ENCODE data around the gene DTWD1. TPM values are rescaled to one million over a fixed set of nuclear protein-coding genes. Genes with fewer than 3 reads are reported as not detected.

DTWD1 gene
- total RNA-seq, 1 experiment from 2014 or later = 32.5 TPM

- ChIA-PET POLR2A (no interaction called here), CTCF (no interaction called here)
- Mint-ChIP-seq H3K27me3 (ENCODE audit: low read depth) (no peaks in the 10 kb centered on the region), H3K9me3 (peaks cover 16% of the 10 kb centered on the region), H3K27ac (no peak overlapping the region), H3K36me3 (peaks cover 46% of the 10 kb centered on the region), H3K4me3 (no peak overlapping the region), H3K4me1 (peaks cover 2% of the 10 kb centered on the region; the same call in 1 of the 2 replicates)
- TF ChIP-seq GTF2I (CRISPR knock-in tag; conservative IDR thresholded peaks at IDR 0.05) (no peak), ZNF416 (CRISPR knock-in tag; IDR thresholded peaks at IDR 0.05) (no peak), SP1 (CRISPR knock-in tag; conservative IDR thresholded peaks at IDR 0.05) (no peak), ZNF396 (CRISPR knock-in tag; IDR thresholded peaks at IDR 0.05; ENCODE audit: borderline replicate concordance) (no peak), SMAD4 (CRISPR knock-in tag; IDR thresholded peaks at IDR 0.05) (no peak), ZSCAN18 (CRISPR knock-in tag; IDR thresholded peaks at IDR 0.05) (no peak), CTCF (IDR thresholded peaks at IDR 0.05) (no peak), PRDM15 (CRISPR knock-in tag; IDR thresholded peaks at IDR 0.05) (no peak)
- DNase-seq (ENCODE audit: low spot score) (no peak), ATAC-seq (no peak)
Observed at GRCh38 chr15:49628379-49628778, 7.5 kb downstream of the DTWD1 start.

- ATAC-seq (no peak), DNase-seq (ENCODE audit: low spot score) (no peak)
- Mint-ChIP-seq H3K4me3 (no peak overlapping the region), H3K9me3 (no peaks in the 10 kb centered on the region), H3K27ac (peak overlapping the region; percentile 11; the same call in 1 of the 2 replicates), H3K4me1 (peaks cover 11% of the 10 kb centered on the region), H3K27me3 (ENCODE audit: low read depth) (no peaks in the 10 kb centered on the region), H3K36me3 (peaks cover 20% of the 10 kb centered on the region)
- ChIA-PET CTCF (interaction anchor here (0.7 kb wide), 1 partner anchor 195 kb away, joined by 3 read pairs; no protein-coding TSS in a partner anchor), POLR2A (interaction anchor here (0.6 kb wide), 1 partner anchor 14 kb away, joined by 3 read pairs; no protein-coding TSS in a partner anchor)
- TF ChIP-seq ARID4B (CRISPR knock-in tag; IDR thresholded peaks at IDR 0.05; ENCODE audit: borderline replicate concordance) = no peak
- no peak for TF ChIP-seq ZNF138 (CRISPR knock-in tag; conservative IDR thresholded peaks at IDR 0.05)
- no peak for TF ChIP-seq E2F5 (CRISPR knock-in tag; IDR thresholded peaks at IDR 0.05)
- no peak for TF ChIP-seq OVOL2 (CRISPR knock-in tag; IDR thresholded peaks at IDR 0.05; ENCODE audit: borderline replicate concordance)
- no peak for TF ChIP-seq EMX1 (CRISPR knock-in tag; IDR thresholded peaks at IDR 0.05)
- TF ChIP-seq ZNF281 (CRISPR knock-in tag; IDR thresholded peaks at IDR 0.05) = no peak
- TF ChIP-seq NFATC4 (CRISPR knock-in tag; IDR thresholded peaks at IDR 0.05) = no peak
- no peak for TF ChIP-seq HMGXB4 (CRISPR knock-in tag; IDR thresholded peaks at IDR 0.05)
- no peak for TF ChIP-seq ZNF232 (CRISPR knock-in tag; IDR thresholded peaks at IDR 0.05)
- no peak for TF ChIP-seq TEAD4 (CRISPR knock-in tag; IDR thresholded peaks at IDR 0.05)
- no peak for TF ChIP-seq SOX15 (CRISPR knock-in tag; IDR thresholded peaks at IDR 0.05)
Observed at GRCh38 chr15:49637857-49638256, 17.0 kb downstream of the DTWD1 start.

Measured in WTC11 (cell line).